HG02938 (cell line): ENCODE measurements around the gene CDHR1.

Source experiments
- ATAC-seq: cut with Tn5 transposase; IDR thresholded peaks from one replicate; pipeline ENCODE4 v1.9.1; 2021; ENCODE audit warnings: mild to moderate bottlenecking, moderate library complexity; ENCODE audit not compliant: unreplicated experiment

CDHR1 gene

DNA sequence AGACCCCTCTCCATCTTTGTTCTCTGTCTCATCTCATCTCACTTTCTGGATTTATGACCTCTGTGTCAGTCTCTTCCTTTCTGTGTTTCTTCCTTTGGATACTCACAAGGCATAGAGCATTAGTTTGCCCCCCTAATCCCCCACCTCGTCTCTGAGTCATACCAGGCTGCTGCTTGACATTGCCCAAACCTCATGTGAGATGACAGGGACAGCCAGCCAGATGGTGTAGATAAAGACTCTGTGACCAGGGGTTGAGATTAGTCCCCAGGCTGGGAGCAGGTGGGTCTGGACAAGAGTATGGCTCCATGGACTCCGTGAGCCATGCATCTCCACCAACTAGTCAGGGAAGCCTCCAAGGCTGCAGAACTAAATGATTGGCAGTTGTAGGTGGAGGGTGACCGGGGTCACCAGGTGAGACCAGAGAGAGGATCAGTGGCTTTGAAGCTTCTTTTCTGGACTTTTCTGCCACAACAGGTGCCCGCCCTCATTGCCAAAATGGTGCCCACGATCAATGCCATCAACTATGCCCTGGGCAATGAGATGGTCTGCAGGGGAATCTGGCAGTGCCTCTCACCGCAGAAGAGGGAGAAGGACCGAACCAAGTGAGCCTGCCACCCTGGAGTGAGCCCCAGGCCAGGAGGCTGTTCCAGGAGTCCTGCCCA, 63.8 kb downstream of the CDHR1 start:
- ATAC-seq = no peak

DNA sequence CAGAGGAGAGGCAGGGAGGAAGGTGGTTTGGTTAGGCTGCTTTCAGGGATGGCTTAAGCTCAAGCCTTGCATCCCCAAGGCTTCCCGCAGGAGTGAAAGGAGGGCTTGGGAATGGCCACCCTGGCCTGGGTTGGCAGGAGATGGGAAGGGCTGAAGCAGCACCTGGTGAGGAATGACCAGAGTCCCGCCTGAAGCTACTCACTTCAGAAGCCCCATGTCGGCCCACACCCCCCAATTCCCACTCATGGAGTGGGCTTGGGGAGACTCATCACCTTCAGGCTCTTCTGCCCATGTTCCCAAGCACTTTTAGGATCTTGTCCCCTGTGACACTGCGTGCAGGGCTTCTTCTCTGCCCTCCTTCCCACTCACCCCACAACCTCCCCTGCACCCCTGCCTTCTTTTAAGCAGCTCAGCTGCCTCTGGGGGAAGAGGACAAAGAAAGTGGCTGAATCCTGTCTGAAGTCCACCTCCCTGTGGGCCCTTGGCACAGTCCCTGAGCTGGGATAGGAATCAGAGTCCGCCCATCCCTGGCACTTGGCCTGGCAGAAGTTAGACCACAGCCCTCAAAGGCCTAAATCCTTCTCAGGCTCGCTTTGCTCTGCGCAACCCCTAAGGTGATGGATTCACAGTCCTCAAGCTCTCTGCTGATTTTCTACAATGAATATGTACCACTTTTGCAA, 67.0 kb downstream of the CDHR1 start:
- no peak for ATAC-seq

DNA sequence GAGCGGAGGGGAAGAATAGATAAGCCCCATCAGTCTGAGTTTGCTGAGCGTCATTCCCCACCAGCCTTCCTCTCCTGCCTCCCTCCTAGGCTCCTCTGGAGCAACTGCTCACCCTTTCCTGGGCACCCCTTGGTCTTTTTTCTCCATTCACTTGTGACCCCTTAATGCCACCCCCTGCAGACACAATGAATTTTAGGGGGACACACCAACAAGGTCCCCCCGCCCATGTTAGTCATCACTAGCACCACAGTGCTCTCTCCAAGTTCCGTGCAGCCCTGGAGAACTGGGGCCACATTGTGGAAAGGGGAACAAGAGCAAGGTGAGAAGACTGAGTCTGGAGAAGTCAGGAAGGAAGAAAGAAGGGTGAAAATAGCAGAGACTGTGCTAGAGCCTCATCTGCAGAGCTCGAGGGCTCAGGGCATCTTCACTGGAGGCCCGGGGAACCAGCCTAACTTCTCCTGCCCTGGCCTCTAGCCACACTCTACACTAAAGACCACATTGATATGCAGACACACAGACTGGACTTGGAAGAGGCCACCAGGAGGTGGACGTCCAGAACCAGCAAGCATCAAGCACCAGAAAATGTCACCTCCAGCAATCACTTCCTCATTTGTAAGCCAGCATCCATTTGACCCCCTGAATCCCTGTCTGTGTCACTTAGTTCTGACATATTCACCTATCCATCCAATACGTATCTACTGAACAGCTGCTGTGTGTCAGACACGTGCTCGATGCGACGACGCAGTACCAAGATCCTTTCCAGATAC, 68.0 kb downstream of the CDHR1 start:
- ATAC-seq = no peak

DNA sequence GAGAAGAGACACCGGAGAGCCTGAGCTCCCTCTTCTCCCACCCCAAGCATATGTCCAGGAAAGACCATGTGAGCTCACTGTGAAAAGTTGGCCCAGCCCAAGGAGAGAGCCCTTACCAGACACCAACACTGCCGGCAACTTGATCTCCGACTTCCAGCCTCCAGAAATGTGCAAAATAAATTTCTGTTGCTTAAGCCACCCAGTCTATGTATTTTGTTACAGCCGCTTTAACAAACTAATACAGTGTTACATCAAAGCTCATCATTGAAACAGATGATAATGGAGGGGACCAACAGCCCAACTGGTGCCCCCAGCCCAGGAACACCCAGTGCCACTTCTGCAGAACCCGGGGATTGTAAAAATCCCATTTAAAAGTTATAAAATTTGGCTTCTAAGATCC, 69.4 kb downstream of the CDHR1 start:
- no peak for ATAC-seq

DNA sequence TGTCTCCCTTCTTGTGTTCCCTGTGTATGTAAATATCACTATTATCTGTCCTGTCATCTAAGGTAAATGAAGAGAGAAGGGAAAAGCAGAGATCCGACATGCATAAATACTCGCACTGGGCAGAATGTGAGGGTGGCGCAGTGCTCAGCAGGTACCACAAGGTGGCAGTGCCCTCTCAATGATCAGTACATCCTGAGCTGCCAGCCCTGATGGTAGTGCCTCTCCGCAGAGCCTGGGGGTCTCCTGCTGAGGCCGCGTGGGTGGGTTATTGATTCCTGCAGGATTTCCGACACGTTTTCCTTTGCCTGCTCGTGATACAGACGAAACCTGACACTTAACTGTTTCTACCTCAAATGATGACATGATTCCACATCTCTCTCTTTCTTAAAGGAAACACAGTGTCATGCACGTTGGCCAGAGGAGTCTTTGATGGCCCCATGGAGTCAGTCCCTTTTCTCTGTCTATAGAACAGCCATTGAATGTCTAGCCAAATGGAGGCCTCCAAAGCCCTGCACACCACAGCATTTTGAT, 70.3 kb downstream of the CDHR1 start:
- ATAC-seq = peak; percentile 92

DNA sequence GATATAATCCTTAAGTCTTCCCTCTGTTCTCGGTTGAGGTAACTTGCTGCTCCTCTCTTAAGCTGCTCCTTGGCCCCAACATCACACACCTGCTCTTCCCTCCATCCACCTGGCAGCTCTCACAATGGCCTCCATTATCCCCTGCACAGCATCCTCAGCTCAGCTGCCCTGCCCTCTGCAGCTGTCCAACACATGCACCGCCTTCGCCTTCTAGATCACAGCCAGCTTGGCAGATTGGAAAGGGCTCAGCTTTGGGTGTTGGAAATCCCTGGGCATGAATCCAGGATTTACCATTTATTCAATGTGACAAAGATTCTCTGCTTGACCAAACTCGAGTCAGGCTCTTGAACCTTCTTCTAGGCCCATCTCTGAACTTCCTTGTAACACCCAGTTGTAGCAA, 71.1 kb downstream of the CDHR1 start:
- ATAC-seq = no peak

DNA sequence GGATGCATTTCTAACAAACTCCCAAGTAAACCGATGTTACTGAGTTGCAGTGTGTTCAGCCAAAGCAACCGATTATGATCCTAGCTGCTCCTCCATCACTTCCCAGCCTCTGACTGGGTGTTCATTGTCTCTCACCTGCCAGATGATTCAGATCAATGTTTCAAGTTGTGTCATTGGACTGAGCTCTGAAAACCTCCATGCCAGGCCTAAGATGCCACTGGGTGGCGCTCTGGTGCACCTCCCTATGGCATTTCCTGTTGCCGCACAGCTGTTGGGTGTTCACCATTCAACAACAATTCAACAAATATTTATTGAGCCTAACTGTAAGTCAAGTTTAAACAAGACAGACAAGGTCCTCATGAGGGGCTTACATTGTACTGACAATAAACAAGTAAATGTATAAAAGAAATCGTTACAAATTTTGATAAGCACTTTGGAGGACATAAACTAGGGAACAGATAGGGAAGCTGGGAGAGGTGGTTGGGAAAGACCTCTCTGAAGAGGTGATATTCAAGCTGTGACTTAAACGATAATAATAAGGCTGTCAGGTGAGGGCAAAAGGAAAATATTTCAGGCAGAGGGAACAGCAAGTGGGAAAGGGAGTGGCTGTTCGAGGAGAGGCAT, 73.3 kb downstream of the CDHR1 start:
- ATAC-seq = peak; percentile 56

DNA sequence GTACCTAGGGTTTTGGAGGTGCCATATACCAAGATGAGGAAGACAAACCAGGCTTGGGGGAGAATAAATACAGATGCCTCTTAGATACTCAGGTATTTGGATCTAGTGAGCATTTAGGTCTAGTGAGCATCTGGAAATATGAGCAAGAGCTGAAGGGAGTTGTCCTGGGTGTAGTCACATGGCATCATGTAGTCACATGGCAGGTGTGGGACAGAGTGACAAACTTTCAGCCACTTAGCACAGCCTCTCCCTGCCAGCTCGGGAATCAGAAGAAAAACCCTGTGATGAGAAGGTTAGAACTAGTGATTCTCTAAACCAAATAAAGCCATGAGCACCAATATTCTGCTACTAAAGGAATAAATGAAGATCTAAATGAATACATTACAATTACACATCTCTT, 74.8 kb downstream of the CDHR1 start:
- ATAC-seq = no peak
